ENCODE results near the gene FBN2. TPM values are rescaled to one million over a fixed set of nuclear protein-coding genes. Genes with fewer than 3 reads are reported as not detected.

The FBN2 gene
- total RNA-seq, 2 donors from 2014 or later = 1.8 to 1.9 TPM

GRCh38 chr5:128262911-128263310 lies 275.1 kb downstream of the FBN2 start:
- no peak for TF ChIP-seq CTCF (IDR thresholded peaks at IDR 0.05)
- Histone ChIP-seq H3K4me3 (no peak overlapping the region), H3K36me3 (no peaks in the 10 kb centered on the region), H3K4me1 (no peaks in the 10 kb centered on the region), H3K9me3 (no peaks in the 10 kb centered on the region), H3K27me3 (no peaks in the 10 kb centered on the region), H3K9ac (ENCODE audit: low read depth in 2 of 2, low read length in 2 of 2) (no peak overlapping the region), H3K27ac (no peak overlapping the region)
- DNase-seq = no peak
- intact Hi-C loops (cut with DNase I) = no loop called here

GRCh38 chr5:128259607-128260021 lies 278.4 kb downstream of the FBN2 start:
- intact Hi-C loops (cut with DNase I) = no loop called here
- no peak overlapping the region for H3K27ac ChIP-seq
- H3K4me3 ChIP-seq = no peak overlapping the region
- TF ChIP-seq CTCF (IDR thresholded peaks at IDR 0.05) = no peak
- H3K36me3 ChIP-seq = no peaks in the 10 kb centered on the region
- no peaks in the 10 kb centered on the region for H3K27me3 ChIP-seq
- no peaks in the 10 kb centered on the region for H3K4me1 ChIP-seq
- H3K9me3 ChIP-seq = no peaks in the 10 kb centered on the region
- H3K9ac ChIP-seq (ENCODE audit: low read depth in 2 of 2, low read length in 2 of 2) = no peak overlapping the region
- DNase-seq = no peak

GRCh38 chr5:128258372-128258771 lies 279.7 kb downstream of the FBN2 start:
- H3K27ac ChIP-seq = no peak overlapping the region

GRCh38 chr5:128257076-128257475 lies 281.0 kb downstream of the FBN2 start:
- Histone ChIP-seq H3K27ac (no peak overlapping the region), H3K9ac (ENCODE audit: low read depth in 2 of 2, low read length in 2 of 2) (no peak overlapping the region), H3K27me3 (no peaks in the 10 kb centered on the region), H3K4me1 (no peaks in the 10 kb centered on the region), H3K4me3 (no peak overlapping the region), H3K36me3 (no peaks in the 10 kb centered on the region), H3K9me3 (no peaks in the 10 kb centered on the region)
- no peak for TF ChIP-seq CTCF (IDR thresholded peaks at IDR 0.05)
- intact Hi-C loops (cut with DNase I) = no loop called here
- no peak for DNase-seq

More at GRCh38 chr5:128258372-128258771, 279.7 kb downstream of the FBN2 start:
- intact Hi-C loops (cut with DNase I) = no loop called here
- no peak for DNase-seq
- no peak for TF ChIP-seq CTCF (IDR thresholded peaks at IDR 0.05)
- Histone ChIP-seq H3K4me1 (no peaks in the 10 kb centered on the region), H3K9me3 (no peaks in the 10 kb centered on the region), H3K36me3 (no peaks in the 10 kb centered on the region), H3K9ac (ENCODE audit: low read depth in 2 of 2, low read length in 2 of 2) (no peak overlapping the region), H3K27me3 (no peaks in the 10 kb centered on the region), H3K4me3 (no peak overlapping the region)

- H3K27ac ChIP-seq = no peak overlapping the region
- no peaks in the 10 kb centered on the region for H3K27me3 ChIP-seq
- no peak overlapping the region for H3K4me3 ChIP-seq
- intact Hi-C loops (cut with DNase I) = no loop called here
- H3K9ac ChIP-seq (ENCODE audit: low read depth in 2 of 2, low read length in 2 of 2) = no peak overlapping the region
- no peak for DNase-seq
- no peak for TF ChIP-seq CTCF (IDR thresholded peaks at IDR 0.05)
- H3K9me3 ChIP-seq = no peaks in the 10 kb centered on the region
- H3K4me1 ChIP-seq = no peaks in the 10 kb centered on the region
- no peaks in the 10 kb centered on the region for H3K36me3 ChIP-seq
Measured at GRCh38 chr5:128254789-128255188, 283.3 kb downstream of the FBN2 start.

GRCh38 chr5:128253880-128254279 lies 284.2 kb downstream of the FBN2 start:
- H3K9ac ChIP-seq (ENCODE audit: low read depth in 2 of 2, low read length in 2 of 2) = no peak overlapping the region
- no peak overlapping the region for H3K4me3 ChIP-seq
- no peaks in the 10 kb centered on the region for H3K27me3 ChIP-seq
- intact Hi-C loops (cut with DNase I) = no loop called here
- H3K4me1 ChIP-seq = no peaks in the 10 kb centered on the region
- no peaks in the 10 kb centered on the region for H3K36me3 ChIP-seq
- TF ChIP-seq CTCF (IDR thresholded peaks at IDR 0.05) = no peak
- no peaks in the 10 kb centered on the region for H3K9me3 ChIP-seq
- no peak overlapping the region for H3K27ac ChIP-seq
- DNase-seq = no peak

Data from colonic mucosa (tissue), 4 donors.